Measurements from ENCODE around the gene GALK2. TPM values are rescaled to one million over a fixed set of nuclear protein-coding genes. Genes with fewer than 3 reads are reported as not detected.
"Not testable (repeated sequence)": the region's sequence is repeated elsewhere in the genome, so short reads cannot be mapped to it uniquely, and the experiment has no call there.

GALK2 gene
- total RNA-seq, 2 donors from 2014 or later: 22.9 to 35.9 TPM

GRCh38 chr15:49339656-49340055, 169.6 kb downstream of the GALK2 start:
- ATAC-seq (ENCODE audit: insufficient number of reproducible peaks, low FRiP score, low read depth): no peak
- no peaks in the 10 kb centered on the region for H3K36me3 ChIP-seq
- peaks cover 5% of the 10 kb centered on the region for H3K9me3 ChIP-seq
- no peak overlapping the region for H3K27ac ChIP-seq
- H3K27me3 ChIP-seq (replicated peaks; ENCODE audit: insufficient read depth): no peaks in the 10 kb centered on the region
- TF ChIP-seq CTCF (IDR thresholded peaks at IDR 0.05): no peak
- no peak for DNase-seq (ENCODE audit: low spot score)
- H3K4me1 ChIP-seq (ENCODE audit: control insufficient read depth in 1 of 2, low read depth in 2 of 2): no peaks in the 10 kb centered on the region
- no peak overlapping the region for H3K4me3 ChIP-seq

- no peak for TF ChIP-seq CTCF (IDR thresholded peaks at IDR 0.05)
- no peaks in the 10 kb centered on the region for H3K36me3 ChIP-seq
- no peak for ATAC-seq (ENCODE audit: insufficient number of reproducible peaks, low FRiP score, low read depth)
- H3K4me1 ChIP-seq (ENCODE audit: control insufficient read depth in 1 of 2, low read depth in 2 of 2): no peaks in the 10 kb centered on the region
- no peak overlapping the region for H3K27ac ChIP-seq
- H3K4me3 ChIP-seq: no peak overlapping the region
- H3K27me3 ChIP-seq (replicated peaks; ENCODE audit: insufficient read depth): no peaks in the 10 kb centered on the region
- peaks cover 5% of the 10 kb centered on the region for H3K9me3 ChIP-seq
- no peak for DNase-seq (ENCODE audit: low spot score)
Measured at GRCh38 chr15:49343546-49343945, 173.5 kb downstream of the GALK2 start.

GRCh38 chr15:49354439-49354838, 184.4 kb downstream of the GALK2 start:
- DNase-seq (ENCODE audit: low spot score): not testable (repeated sequence)

GRCh38 chr15:49361370-49361769, 191.3 kb downstream of the GALK2 start:
- Histone ChIP-seq H3K4me1 (ENCODE audit: control insufficient read depth in 1 of 2, low read depth in 2 of 2) (no peaks in the 10 kb centered on the region), H3K27me3 (replicated peaks; ENCODE audit: insufficient read depth) (no peaks in the 10 kb centered on the region), H3K4me3 (no peak overlapping the region), H3K27ac (no peak overlapping the region), H3K9me3 (no peaks in the 10 kb centered on the region), H3K36me3 (no peaks in the 10 kb centered on the region)
- TF ChIP-seq CTCF (IDR thresholded peaks at IDR 0.05): no peak
- DNase-seq (ENCODE audit: low spot score): no peak
- ATAC-seq (ENCODE audit: insufficient number of reproducible peaks, low FRiP score, low read depth): no peak

More at GRCh38 chr15:49354439-49354838, 184.4 kb downstream of the GALK2 start:
- not testable (repeated sequence) for ATAC-seq (ENCODE audit: insufficient number of reproducible peaks, low FRiP score, low read depth); H3K36me3 ChIP-seq; H3K9me3 ChIP-seq; H3K27ac ChIP-seq; H3K4me3 ChIP-seq; H3K27me3 ChIP-seq (replicated peaks; ENCODE audit: insufficient read depth); H3K4me1 ChIP-seq (ENCODE audit: control insufficient read depth in 1 of 2, low read depth in 2 of 2)

- Histone ChIP-seq H3K9me3 (no peaks in the 10 kb centered on the region), H3K27ac (no peak overlapping the region), H3K4me3 (no peak overlapping the region), H3K27me3 (replicated peaks; ENCODE audit: insufficient read depth) (no peaks in the 10 kb centered on the region), H3K4me1 (ENCODE audit: control insufficient read depth in 1 of 2, low read depth in 2 of 2) (no peaks in the 10 kb centered on the region), H3K36me3 (no peaks in the 10 kb centered on the region)
- TF ChIP-seq CTCF (IDR thresholded peaks at IDR 0.05): no peak
- ATAC-seq (ENCODE audit: insufficient number of reproducible peaks, low FRiP score, low read depth) (no peak), DNase-seq (ENCODE audit: low spot score) (no peak)
Measured at GRCh38 chr15:49366496-49366895, 196.4 kb downstream of the GALK2 start.

- no peak for ATAC-seq (ENCODE audit: insufficient number of reproducible peaks, low FRiP score, low read depth)
- DNase-seq (ENCODE audit: low spot score): no peak
- H3K4me1 ChIP-seq (ENCODE audit: control insufficient read depth in 1 of 2, low read depth in 2 of 2): no peaks in the 10 kb centered on the region
- TF ChIP-seq CTCF (IDR thresholded peaks at IDR 0.05): no peak
- no peaks in the 10 kb centered on the region for H3K9me3 ChIP-seq
- H3K4me3 ChIP-seq: no peak overlapping the region
- no peaks in the 10 kb centered on the region for H3K36me3 ChIP-seq
- H3K27ac ChIP-seq: no peak overlapping the region
- no peaks in the 10 kb centered on the region for H3K27me3 ChIP-seq (replicated peaks; ENCODE audit: insufficient read depth)
Measured at GRCh38 chr15:49370782-49371181, 200.7 kb downstream of the GALK2 start.

Measured in thoracic aorta (tissue), 2 donors.